Erythroblast (primary cell): ENCODE data around the gene SRSF3.

Experiments used
- GATA1 ChIP-seq: IDR thresholded peaks from 2 replicates; pipeline ENCODE4 v1.6.1; 2011; ENCODE audit warnings: low read depth, mild to moderate bottlenecking, control low read depth, low read length, moderate library complexity
- POLR2A ChIP-seq: IDR thresholded peaks from 2 replicates; pipeline ENCODE4 v1.6.1; 2011; ENCODE audit warnings: mild to moderate bottlenecking, low read length

GRCh38 chr6:36643977-36644376 is 49.8 kb downstream of the SRSF3 start:
- TF ChIP-seq POLR2A: no peak
- TF ChIP-seq GATA1: no peak
